B cell (primary cell): ENCODE data around the gene PNPLA2. TPM values are rescaled to one million over a fixed set of nuclear protein-coding genes. Genes with fewer than 3 reads are reported as not detected.
A peak's percentile ranks its signal among the peaks of the same experiment; 100 is the strongest.

Experiments used
- ATAC-seq: fragments of 200-7000 bp; cut with Tn5 transposase; one replicate; pipeline ENCODE4 v1.10.0; 2021; ENCODE audit warnings: low read depth, mild to moderate bottlenecking, moderate number of reproducible peaks, moderate library complexity
- CTCF ChIA-PET: fragments of 350-600 bp; sonication (Branson Sonifier 250); formaldehyde crosslinking; loops from one replicate; lab custom pipeline; 2021; ENCODE audit warnings: antibody characterized with exemption, inconsistent platforms; lab: Charles Lee
- POLR2A ChIA-PET: fragments of 350-600 bp; sonication (Branson Sonifier 250); formaldehyde crosslinking; loops from one replicate; lab custom pipeline; 2021; ENCODE audit warnings: antibody characterized with exemption; lab: Charles Lee
- DNase-seq: peaks from one replicate; pipeline ENCODE4 v3.0.0; 2013
- H2AFZ ChIP-seq: 2 replicates; pipeline ENCODE4 v1.6.1; 2012; ENCODE audit warnings: mild to moderate bottlenecking, low read depth, low read length; ENCODE audit not compliant: insufficient read depth, poor library complexity, severe bottlenecking
- H3K27ac ChIP-seq, 2 donors: 1 replicate in 1 of 2; 2 replicates in 1 of 2; pipeline ENCODE4 v1.5.1; 2012 to 2013; ENCODE audit warnings: low read length in 2 of 2, mild to moderate bottlenecking in 2 of 2, moderate library complexity in 1 of 2
- H3K27me3 ChIP-seq, 4 experiments: fragments of 200-600 bp in 1 of 4; sonication (generic) in 1 of 4; replicated peaks in 1 of 4; 1 replicate in 2 of 4; 2 replicates in 2 of 4; pipeline versions ENCODE4 v1.6.1 to v1.7.0; 2013 to 2016; ENCODE audit warnings: low read length in 3 of 4, mild to moderate bottlenecking in 2 of 4, mixed read lengths in 1 of 4, moderate library complexity in 1 of 4; ENCODE audit not compliant: insufficient read depth in 4 of 4, control insufficient read depth in 3 of 4; ENCODE audit errors: control extremely low read depth in 1 of 4
- H3K36me3 ChIP-seq, 2 experiments: replicated peaks in 1 of 2; 1 replicate in 1 of 2; 2 replicates in 1 of 2; pipeline versions ENCODE4 v1.6.1 to v1.7.1; 2013; ENCODE audit warnings: low read length in 1 of 2; ENCODE audit not compliant: insufficient read depth in 2 of 2, control insufficient read depth in 1 of 2; ENCODE audit errors: control extremely low read depth in 1 of 2, extremely low read depth in 1 of 2
- H3K4me1 ChIP-seq, 2 donors: fragments of 200-600 bp in 1 of 2; sonication (generic) in 1 of 2; 1 replicate in 1 of 2; 2 replicates in 1 of 2; pipeline versions ENCODE4 v1.5.1 to v1.6.1; 2013 to 2017; ENCODE audit warnings: low read length in 2 of 2; ENCODE audit not compliant: control insufficient read depth in 2 of 2, insufficient read depth in 2 of 2
- H3K4me2 ChIP-seq: replicated peaks from 2 replicates; pipeline ENCODE3; 2012; ENCODE audit warnings: mild to moderate bottlenecking, low read depth, low read length; ENCODE audit not compliant: poor library complexity, severe bottlenecking
- H3K4me3 ChIP-seq, 5 experiments: fragments of 200-600 bp in 1 of 5; sonication (generic) in 1 of 5; 1 replicate in 3 of 5; 2 replicates in 2 of 5; pipeline versions ENCODE4 v1.5.1 to v1.7.0; 2011 to 2016; ENCODE audit warnings: low read length in 4 of 5, mild to moderate bottlenecking in 4 of 5, low read depth in 2 of 5, control low read depth in 1 of 5, moderate library complexity in 1 of 5; ENCODE audit not compliant: insufficient read depth in 1 of 5; ENCODE audit errors: control extremely low read depth in 1 of 5, extremely low read depth in 1 of 5
- H3K79me2 ChIP-seq: fragments of 200-600 bp; sonication (generic); one replicate; pipeline ENCODE4 v1.6.0; 2016; ENCODE audit warnings: low read length; ENCODE audit not compliant: control insufficient read depth, insufficient read depth
- H3K9ac ChIP-seq: fragments of 200-600 bp; sonication (generic); 2 replicates; pipeline ENCODE4 v1.6.1; 2017; ENCODE audit warnings: mild to moderate bottlenecking, low read length, moderate library complexity
- H3K9me3 ChIP-seq, 3 donors: one replicate each; pipeline versions ENCODE4 v1.6.1 to v1.7.1; 2013; ENCODE audit warnings: low read length in 2 of 3; ENCODE audit not compliant: control insufficient read depth in 2 of 3, insufficient read depth in 1 of 3; ENCODE audit errors: control extremely low read depth in 1 of 3
- H4K20me1 ChIP-seq: 2 replicates; pipeline ENCODE4 v1.6.0; 2012; ENCODE audit warnings: mild to moderate bottlenecking, low read length; ENCODE audit not compliant: insufficient read depth, control insufficient read depth, poor library complexity, severe bottlenecking
- H3K27ac Mint-ChIP-seq: one replicate; pipeline ENCODE4 v1.8.0; 2021; ENCODE audit warnings: mixed read lengths
- H3K27me3 Mint-ChIP-seq: one replicate; pipeline ENCODE4 v1.8.0; 2021; ENCODE audit warnings: mixed read lengths
- H3K4me1 Mint-ChIP-seq: one replicate; pipeline ENCODE4 v1.8.0; 2021; ENCODE audit warnings: mixed read lengths
- H3K4me3 Mint-ChIP-seq: one replicate; pipeline ENCODE4 v1.8.0; 2021; ENCODE audit warnings: mixed read lengths
- H3K9me3 Mint-ChIP-seq: one replicate; pipeline ENCODE4 v1.8.0; 2022; ENCODE audit warnings: mixed read lengths; ENCODE audit not compliant: insufficient read depth
- EZH2 ChIP-seq: IDR thresholded peaks from 2 replicates; pipeline ENCODE4 v1.6.1; 2012; ENCODE audit warnings: borderline replicate concordance, low read depth, mild to moderate bottlenecking, moderate library complexity, low read length; ENCODE audit not compliant: insufficient read depth, poor library complexity, severe bottlenecking
- WGBS: methylation state at CpG from one replicate; pipeline ENCODE4 v1.1.5; 2013; ENCODE audit warnings: missing lambda C conversion rate; ENCODE audit not compliant: insufficient coverage; 5-methylcytosine and 5-hydroxymethylcytosine counted together
- intact Hi-C: fragments of 100-400 bp; cut with micrococcal nuclease; formaldehyde crosslinking; loops from one replicate; pipeline ENCODE4 v1.10.0; 2022
- polyA plus RNA-seq: library from polyadenylated mRNA; depleted of rRNA; stranded (reverse); fragments of >200 nt; gene quantifications from 2 replicates; pipeline ENCODE4 v1.2.3, GENCODE V29; 2012
- total RNA-seq, 2 donors: library from RNA; stranded (reverse); fragments of 120-200 nt in 1 of 2; gene quantifications; 1 replicate in 1 of 2; 2 replicates in 1 of 2; pipeline versions ENCODE4 v1.2.3 to v1.2.4, GENCODE V29; 2013 to 2022
- TF ChIP-seq, protein P1 (sequence below): fragments of 200-600 bp; IDR thresholded peaks from one replicate; pipeline ENCODE4 v1.8.0; 2022; ENCODE audit warnings: antibody characterized with exemption, mild to moderate bottlenecking

Gene PNPLA2
- total and polyA plus RNA-seq, 2 donors (not counting 1 experiment from before 2014, with no cell fraction given): 208 to 276 TPM

DNA sequence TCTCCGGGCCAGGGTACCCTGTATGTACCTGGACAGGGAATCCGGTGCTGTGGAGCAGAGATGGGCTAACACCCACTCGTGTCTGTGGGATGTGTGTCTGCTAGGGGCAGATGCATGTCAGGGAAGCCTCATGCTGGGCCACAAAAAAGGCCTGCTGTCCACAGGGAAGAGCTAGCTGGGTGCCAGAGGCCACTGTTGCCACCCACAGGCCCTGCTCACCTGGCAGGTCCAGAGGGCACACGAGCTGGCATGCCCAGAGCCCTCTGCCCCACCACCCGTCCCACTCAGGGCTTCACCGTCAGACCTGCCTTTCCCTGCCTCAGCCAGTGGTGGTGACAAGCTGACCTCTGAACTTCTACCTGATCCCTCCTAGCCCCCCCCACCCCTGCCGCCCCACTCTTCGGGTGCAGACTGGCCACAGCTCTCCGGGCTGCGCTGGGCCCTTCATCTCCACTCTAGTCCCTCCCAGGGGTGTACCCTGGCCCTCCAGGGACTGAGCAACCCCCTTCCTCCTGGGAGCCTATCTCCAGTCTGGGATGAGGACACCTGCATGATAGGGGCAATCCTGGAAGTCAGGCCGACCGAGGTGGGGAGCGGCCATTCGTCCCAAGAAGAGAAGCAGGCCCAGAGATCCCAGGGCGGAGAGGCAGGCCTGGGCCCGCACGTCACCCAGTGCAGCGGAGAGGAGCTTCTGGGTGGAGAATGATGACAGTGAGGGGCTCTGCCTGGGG, 22.0 kb upstream of the PNPLA2 start:
- Histone ChIP-seq H3K4me3 (peak overlapping the region in 4 of 5 experiments; percentile 91 to 95 (median 94)), H3K79me2 (peaks cover 61% of the 10 kb centered on the region), H3K27me3 (no peaks in the 10 kb centered on the region), H2AFZ (peak overlapping the region; percentile 87), H3K9me3 (no peaks in the 10 kb centered on the region), H3K4me2 (peak overlapping the region; percentile 99), H3K27ac (peak overlapping the region; percentile 83 to 93), H3K9ac (peak overlapping the region; percentile 89), H4K20me1 (peaks cover 65% of the 10 kb centered on the region), H3K4me1 (peaks cover 17 to 35% of the 10 kb centered on the region in 2 donors), H3K36me3 (peaks cover 0 to 11% of the 10 kb centered on the region in 2 experiments)
- ChIA-PET CTCF (interaction anchor here (1.2 to 1.8 kb wide), 6 partner anchors 9 to 71 kb away, joined by 3 to 5 read pairs (median 4); partner anchors contain the start of gene PNPLA2), POLR2A (interaction anchor here (0.5 to 2.8 kb wide), 10 partner anchors 8 to 260 kb away, joined by 3 to 13 read pairs (median 6); partner anchors contain the start of genes CD151, LRRC56 and RPLP2)
- H3K4me1 Mint-ChIP-seq: peaks cover 20% of the 10 kb centered on the region
- H3K4me3 Mint-ChIP-seq: peak overlapping the region; percentile 95
- ATAC-seq: no peak
- no peaks in the 10 kb centered on the region for H3K9me3 Mint-ChIP-seq
- no peak for DNase-seq
- intact Hi-C loops: loop anchor here (1.0 to 10.0 kb wide), 8 partner anchors 9 to 589 kb away; partner anchors contain the start of genes BET1L, GATD1, HRAS and LRRC56
- no peaks in the 10 kb centered on the region for H3K27me3 Mint-ChIP-seq
- H3K27ac Mint-ChIP-seq: peak overlapping the region; percentile 92
- WGBS: 27% methylated on average over 18 of the region's 18 CpGs
- no peak for TF ChIP-seq EZH2
- TF ChIP-seq, protein P1, sequence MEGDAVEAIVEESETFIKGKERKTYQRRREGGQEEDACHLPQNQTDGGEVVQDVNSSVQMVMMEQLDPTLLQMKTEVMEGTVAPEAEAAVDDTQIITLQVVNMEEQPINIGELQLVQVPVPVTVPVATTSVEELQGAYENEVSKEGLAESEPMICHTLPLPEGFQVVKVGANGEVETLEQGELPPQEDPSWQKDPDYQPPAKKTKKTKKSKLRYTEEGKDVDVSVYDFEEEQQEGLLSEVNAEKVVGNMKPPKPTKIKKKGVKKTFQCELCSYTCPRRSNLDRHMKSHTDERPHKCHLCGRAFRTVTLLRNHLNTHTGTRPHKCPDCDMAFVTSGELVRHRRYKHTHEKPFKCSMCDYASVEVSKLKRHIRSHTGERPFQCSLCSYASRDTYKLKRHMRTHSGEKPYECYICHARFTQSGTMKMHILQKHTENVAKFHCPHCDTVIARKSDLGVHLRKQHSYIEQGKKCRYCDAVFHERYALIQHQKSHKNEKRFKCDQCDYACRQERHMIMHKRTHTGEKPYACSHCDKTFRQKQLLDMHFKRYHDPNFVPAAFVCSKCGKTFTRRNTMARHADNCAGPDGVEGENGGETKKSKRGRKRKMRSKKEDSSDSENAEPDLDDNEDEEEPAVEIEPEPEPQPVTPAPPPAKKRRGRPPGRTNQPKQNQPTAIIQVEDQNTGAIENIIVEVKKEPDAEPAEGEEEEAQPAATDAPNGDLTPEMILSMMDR: no peak
